SK-N-SH (cell line): ENCODE measurements around the gene RBBP8.

Experiments used
- CHD2 ChIP-seq: fragments of 150-350 bp; IDR thresholded peaks from 2 replicates; pipeline ENCODE4 v1.6.1; 2018; ENCODE audit warnings: low read length; ENCODE audit not compliant: partially characterized antibody
- EP300 ChIP-seq, 2 experiments: IDR thresholded peaks; 2 replicates each; pipeline versions ENCODE4 v1.4.0 to v1.6.1; 2012; ENCODE audit warnings: borderline replicate concordance in 1 of 2, low read depth in 1 of 2, low read length in 1 of 2
- GABPA ChIP-seq: IDR thresholded peaks from 2 replicates; pipeline ENCODE4 v1.4.0; 2012; ENCODE audit warnings: low read depth, mild to moderate bottlenecking
- POLR2AphosphoS5 ChIP-seq: IDR thresholded peaks from 2 replicates; pipeline ENCODE4 v1.6.1; 2012; ENCODE audit warnings: low read depth, low read length
- TAF1 ChIP-seq: IDR thresholded peaks from 2 replicates; pipeline ENCODE4 v1.6.1; 2012; ENCODE audit warnings: low read depth, mild to moderate bottlenecking, low read length, moderate library complexity, borderline replicate concordance
- YY1 ChIP-seq: IDR thresholded peaks from 2 replicates; pipeline ENCODE4 v1.4.0; 2012; ENCODE audit warnings: low read depth, mild to moderate bottlenecking
- TF ChIP-seq, protein P1 (sequence below): fragments of 200-600 bp; sonication (generic); IDR thresholded peaks from 2 replicates; pipeline ENCODE4 v1.6.1; 2017; ENCODE audit warnings: antibody characterized with exemption, mild to moderate bottlenecking, moderate library complexity
- TF ChIP-seq, protein P2 (sequence below): fragments of 150-350 bp; IDR thresholded peaks from 2 replicates; pipeline ENCODE4 v1.6.1; 2017; ENCODE audit warnings: antibody characterized with exemption, low read length, low read depth, borderline replicate concordance
- TF ChIP-seq, protein P3 (sequence below): IDR thresholded peaks from 2 replicates; pipeline ENCODE4; 2012
- TF ChIP-seq, protein P4 (sequence below): IDR thresholded peaks from 2 replicates; pipeline ENCODE4 v1.4.0; 2012; ENCODE audit warnings: low read depth
- TF ChIP-seq, protein P5 (sequence below): IDR thresholded peaks from 2 replicates; pipeline ENCODE4 v1.6.1; 2012; ENCODE audit warnings: mild to moderate bottlenecking, low read depth, low read length, moderate library complexity
- TF ChIP-seq, protein P6 (sequence below): fragments of 150-350 bp; IDR thresholded peaks from 2 replicates; pipeline ENCODE4 v1.6.1; 2016; ENCODE audit warnings: mild to moderate bottlenecking, low read depth, low read length

DNA sequence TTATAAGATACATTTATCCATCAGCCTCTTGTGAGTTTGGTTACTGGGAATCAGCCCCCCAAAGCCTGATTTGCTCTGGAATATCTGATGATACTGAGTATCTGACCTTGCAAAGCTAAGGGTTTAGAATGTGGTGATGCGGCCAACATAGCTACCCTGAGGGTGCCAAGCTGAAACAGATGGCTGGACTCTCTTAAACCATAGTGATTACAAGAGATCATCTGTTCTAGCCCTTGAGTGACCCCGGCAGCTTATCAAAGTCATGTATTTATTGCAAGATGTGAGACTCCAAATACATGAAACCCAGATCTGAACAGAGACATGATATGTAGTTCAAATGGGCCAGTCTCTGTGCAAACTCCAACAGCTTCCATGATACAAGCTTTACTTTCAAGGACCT is 124.0 kb downstream of the RBBP8 start:
- TF ChIP-seq, protein P1, sequence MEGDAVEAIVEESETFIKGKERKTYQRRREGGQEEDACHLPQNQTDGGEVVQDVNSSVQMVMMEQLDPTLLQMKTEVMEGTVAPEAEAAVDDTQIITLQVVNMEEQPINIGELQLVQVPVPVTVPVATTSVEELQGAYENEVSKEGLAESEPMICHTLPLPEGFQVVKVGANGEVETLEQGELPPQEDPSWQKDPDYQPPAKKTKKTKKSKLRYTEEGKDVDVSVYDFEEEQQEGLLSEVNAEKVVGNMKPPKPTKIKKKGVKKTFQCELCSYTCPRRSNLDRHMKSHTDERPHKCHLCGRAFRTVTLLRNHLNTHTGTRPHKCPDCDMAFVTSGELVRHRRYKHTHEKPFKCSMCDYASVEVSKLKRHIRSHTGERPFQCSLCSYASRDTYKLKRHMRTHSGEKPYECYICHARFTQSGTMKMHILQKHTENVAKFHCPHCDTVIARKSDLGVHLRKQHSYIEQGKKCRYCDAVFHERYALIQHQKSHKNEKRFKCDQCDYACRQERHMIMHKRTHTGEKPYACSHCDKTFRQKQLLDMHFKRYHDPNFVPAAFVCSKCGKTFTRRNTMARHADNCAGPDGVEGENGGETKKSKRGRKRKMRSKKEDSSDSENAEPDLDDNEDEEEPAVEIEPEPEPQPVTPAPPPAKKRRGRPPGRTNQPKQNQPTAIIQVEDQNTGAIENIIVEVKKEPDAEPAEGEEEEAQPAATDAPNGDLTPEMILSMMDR = no peak
- no peak for TF ChIP-seq YY1
- TF ChIP-seq CHD2 = no peak
- no peak for TF ChIP-seq GABPA
- TF ChIP-seq, protein P2, sequence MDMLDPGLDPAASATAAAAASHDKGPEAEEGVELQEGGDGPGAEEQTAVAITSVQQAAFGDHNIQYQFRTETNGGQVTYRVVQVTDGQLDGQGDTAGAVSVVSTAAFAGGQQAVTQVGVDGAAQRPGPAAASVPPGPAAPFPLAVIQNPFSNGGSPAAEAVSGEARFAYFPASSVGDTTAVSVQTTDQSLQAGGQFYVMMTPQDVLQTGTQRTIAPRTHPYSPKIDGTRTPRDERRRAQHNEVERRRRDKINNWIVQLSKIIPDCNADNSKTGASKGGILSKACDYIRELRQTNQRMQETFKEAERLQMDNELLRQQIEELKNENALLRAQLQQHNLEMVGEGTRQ = no peak
- TF ChIP-seq POLR2AphosphoS5 = no peak
- TF ChIP-seq TAF1 = no peak
- TF ChIP-seq EP300 (IDR thresholded peaks at IDR 0.05; ENCODE audit: borderline replicate concordance in 1 of 2, low read depth in 1 of 2, low read length in 1 of 2) = peak in 1 of 2 experiments; percentile 33; a peak in 1 of 4 replicates
- TF ChIP-seq, protein P3, sequence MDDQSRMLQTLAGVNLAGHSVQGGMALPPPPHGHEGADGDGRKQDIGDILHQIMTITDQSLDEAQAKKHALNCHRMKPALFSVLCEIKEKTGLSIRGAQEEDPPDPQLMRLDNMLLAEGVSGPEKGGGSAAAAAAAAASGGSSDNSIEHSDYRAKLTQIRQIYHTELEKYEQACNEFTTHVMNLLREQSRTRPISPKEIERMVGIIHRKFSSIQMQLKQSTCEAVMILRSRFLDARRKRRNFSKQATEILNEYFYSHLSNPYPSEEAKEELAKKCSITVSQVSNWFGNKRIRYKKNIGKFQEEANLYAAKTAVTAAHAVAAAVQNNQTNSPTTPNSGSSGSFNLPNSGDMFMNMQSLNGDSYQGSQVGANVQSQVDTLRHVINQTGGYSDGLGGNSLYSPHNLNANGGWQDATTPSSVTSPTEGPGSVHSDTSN = no peak
- TF ChIP-seq, protein P4, sequence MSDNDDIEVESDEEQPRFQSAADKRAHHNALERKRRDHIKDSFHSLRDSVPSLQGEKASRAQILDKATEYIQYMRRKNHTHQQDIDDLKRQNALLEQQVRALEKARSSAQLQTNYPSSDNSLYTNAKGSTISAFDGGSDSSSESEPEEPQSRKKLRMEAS = no peak
- TF ChIP-seq, protein P5, sequence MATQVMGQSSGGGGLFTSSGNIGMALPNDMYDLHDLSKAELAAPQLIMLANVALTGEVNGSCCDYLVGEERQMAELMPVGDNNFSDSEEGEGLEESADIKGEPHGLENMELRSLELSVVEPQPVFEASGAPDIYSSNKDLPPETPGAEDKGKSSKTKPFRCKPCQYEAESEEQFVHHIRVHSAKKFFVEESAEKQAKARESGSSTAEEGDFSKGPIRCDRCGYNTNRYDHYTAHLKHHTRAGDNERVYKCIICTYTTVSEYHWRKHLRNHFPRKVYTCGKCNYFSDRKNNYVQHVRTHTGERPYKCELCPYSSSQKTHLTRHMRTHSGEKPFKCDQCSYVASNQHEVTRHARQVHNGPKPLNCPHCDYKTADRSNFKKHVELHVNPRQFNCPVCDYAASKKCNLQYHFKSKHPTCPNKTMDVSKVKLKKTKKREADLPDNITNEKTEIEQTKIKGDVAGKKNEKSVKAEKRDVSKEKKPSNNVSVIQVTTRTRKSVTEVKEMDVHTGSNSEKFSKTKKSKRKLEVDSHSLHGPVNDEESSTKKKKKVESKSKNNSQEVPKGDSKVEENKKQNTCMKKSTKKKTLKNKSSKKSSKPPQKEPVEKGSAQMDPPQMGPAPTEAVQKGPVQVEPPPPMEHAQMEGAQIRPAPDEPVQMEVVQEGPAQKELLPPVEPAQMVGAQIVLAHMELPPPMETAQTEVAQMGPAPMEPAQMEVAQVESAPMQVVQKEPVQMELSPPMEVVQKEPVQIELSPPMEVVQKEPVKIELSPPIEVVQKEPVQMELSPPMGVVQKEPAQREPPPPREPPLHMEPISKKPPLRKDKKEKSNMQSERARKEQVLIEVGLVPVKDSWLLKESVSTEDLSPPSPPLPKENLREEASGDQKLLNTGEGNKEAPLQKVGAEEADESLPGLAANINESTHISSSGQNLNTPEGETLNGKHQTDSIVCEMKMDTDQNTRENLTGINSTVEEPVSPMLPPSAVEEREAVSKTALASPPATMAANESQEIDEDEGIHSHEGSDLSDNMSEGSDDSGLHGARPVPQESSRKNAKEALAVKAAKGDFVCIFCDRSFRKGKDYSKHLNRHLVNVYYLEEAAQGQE = no peak
- TF ChIP-seq, protein P6, sequence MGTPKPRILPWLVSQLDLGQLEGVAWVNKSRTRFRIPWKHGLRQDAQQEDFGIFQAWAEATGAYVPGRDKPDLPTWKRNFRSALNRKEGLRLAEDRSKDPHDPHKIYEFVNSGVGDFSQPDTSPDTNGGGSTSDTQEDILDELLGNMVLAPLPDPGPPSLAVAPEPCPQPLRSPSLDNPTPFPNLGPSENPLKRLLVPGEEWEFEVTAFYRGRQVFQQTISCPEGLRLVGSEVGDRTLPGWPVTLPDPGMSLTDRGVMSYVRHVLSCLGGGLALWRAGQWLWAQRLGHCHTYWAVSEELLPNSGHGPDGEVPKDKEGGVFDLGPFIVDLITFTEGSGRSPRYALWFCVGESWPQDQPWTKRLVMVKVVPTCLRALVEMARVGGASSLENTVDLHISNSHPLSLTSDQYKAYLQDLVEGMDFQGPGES = no peak
